NCI-H524 (cell line): ENCODE measurements around the gene SFSWAP.
"Not testable (repeated sequence)": the region's sequence is repeated elsewhere in the genome, so short reads cannot be mapped to it uniquely, and the experiment has no call there.

Experiments
- DNase-seq, 2 experiments: peaks; one replicate each; lab custom pipeline; 2025; lab: John Stamatoyannopoulos, UW

SFSWAP gene

DNA sequence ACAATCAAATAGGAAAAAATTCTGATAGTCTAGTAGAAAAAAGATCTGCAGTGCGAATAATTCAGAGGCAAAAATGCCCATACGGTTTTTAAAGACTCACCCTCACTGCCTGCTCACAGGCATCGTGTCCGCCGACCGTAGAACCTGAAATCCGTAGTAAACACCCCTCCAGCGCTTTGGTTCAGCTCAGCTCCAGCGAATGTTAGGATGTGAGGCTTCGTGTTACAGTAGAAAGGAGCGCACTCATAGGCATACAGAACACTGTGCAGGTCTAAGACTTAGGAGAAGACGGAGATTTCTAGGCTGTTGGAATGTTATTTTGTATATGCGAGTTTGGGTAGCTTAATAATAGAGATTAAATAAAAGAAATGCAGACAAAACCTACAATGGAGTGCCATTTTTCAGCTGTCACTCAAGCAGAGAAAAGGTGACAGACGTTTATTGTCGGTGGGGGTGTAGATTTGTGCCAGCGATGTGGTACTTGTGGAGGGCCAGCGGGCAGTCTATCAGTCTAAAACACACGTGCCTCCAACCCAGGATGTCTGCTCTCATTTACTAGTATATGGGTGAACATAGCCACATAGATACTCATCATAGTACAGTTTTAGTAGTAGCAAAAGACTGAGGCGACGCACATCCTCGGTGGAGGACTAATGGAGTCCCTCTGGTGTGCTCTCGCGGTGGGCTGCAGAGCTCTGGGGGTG lies 25.7 kb downstream of the SFSWAP start:
- no peak for DNase-seq

- no peak for DNase-seq
These were observed 26.4 kb downstream of the SFSWAP start for GRCh38 chr12:131737150-131737827.

- no peak for DNase-seq
These were observed 27.3 kb downstream of the SFSWAP start for GRCh38 chr12:131738196-131738595.

GRCh38 chr12:131740626-131741025 lies 29.7 kb downstream of the SFSWAP start:
- DNase-seq = no peak

- not testable (repeated sequence) for DNase-seq
These were observed 31.9 kb downstream of the SFSWAP start for GRCh38 chr12:131742761-131743160.

DNA sequence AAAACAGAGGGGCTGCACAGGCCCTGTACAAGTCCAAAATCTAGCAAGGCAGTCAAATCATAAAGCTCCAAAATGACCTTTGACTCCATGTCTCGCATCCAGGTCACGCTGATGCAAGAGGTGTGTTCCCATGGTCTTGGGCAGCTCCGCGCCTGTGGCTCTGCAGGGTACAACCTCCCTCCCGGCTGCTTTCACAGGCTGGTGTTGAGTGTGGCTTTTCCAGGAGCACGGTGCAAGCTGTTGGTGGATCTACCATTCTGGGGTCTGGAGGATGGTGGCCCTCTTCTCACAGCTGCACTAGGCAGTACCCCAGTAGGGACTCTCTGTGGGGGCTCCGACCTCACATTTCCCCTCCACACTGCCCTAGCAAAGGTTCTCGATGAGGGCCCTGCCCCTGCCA lies 32.5 kb downstream of the SFSWAP start:
- DNase-seq = not testable (repeated sequence)

- not testable (repeated sequence) for DNase-seq
These were observed 33.0 kb downstream of the SFSWAP start for GRCh38 chr12:131743880-131744279.

GRCh38 chr12:131744675-131745074 lies 33.8 kb downstream of the SFSWAP start:
- DNase-seq = not testable (repeated sequence)

DNA sequence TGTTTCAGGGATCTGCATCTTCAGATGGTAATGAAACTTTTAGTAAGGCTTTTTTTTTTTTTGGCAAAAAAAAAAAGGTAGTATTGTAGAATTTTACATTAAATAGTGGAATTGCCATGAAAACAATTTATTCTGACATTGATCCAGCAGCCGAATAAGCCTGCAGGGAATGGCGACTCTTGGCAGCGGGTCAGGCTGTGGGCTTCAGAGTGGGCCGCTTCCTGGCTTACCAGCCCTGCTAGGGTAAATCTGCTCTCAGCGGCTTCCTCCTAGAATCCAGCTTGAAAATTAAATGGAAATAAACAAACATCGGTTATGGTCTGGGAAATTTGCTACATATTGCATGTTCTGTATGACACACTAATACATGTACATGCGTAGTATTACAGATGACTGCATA lies 34.8 kb downstream of the SFSWAP start:
- DNase-seq = no peak

- DNase-seq = no peak
These were observed 36.6 kb downstream of the SFSWAP start for GRCh38 chr12:131747276-131748177.

DNA sequence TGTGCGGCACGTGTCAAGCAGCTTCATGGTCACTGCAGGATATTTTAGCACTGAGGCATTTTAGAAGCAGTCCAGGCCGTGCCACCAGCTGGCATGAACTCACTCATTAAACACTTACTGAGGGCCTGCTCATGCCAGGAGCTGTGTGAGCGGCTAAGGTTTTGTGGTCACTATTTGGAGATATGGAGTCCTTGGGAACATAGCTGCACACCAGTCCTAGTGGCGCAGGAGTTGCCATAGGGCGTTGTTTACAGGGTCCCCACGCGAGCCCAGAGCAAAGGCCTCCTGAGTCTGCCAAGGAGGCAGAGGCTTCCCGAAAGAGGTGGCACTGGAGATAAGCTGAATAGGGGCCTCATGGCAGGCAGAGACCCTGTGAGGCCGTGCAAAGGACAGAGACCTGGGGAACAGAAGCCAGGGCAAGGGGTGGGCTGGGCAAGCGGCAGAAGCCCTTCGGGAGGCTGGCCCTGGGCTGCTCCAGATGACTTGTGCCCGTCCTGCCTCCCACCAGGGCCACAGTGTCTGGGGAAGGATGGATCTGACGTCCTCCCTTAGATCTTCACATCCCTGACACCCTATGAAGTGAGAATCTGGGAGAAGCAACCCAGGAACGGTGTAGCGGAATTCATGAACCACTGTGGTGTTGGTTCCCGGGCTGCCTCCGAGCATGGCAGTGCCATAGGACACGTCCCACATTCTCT lies 38.9 kb downstream of the SFSWAP start:
- DNase-seq = no peak

DNA sequence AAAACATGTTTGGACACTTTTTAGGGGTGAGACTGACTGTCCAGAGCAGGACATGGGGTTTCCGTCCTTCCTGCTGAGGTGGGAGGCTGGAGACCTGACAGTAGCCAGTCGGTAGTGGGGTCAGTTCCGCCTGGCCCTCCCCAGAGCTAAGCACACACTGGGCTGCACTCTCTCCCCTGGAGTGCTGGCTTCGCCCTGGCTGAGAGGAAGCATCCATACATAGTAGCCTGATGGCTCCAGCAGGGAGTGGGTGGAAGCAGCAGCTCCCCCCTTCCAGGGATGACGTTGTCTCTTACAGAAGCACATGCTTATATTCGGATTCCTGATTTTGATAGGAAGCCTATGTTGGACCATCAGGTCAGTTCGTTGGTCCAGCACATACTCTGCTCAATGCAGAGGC lies 40.4 kb downstream of the SFSWAP start:
- no peak for DNase-seq

- no peak for DNase-seq
These were observed 41.6 kb downstream of the SFSWAP start for GRCh38 chr12:131752451-131752850.

- no peak for DNase-seq
These were observed 42.1 kb downstream of the SFSWAP start for GRCh38 chr12:131753005-131753404.

DNA sequence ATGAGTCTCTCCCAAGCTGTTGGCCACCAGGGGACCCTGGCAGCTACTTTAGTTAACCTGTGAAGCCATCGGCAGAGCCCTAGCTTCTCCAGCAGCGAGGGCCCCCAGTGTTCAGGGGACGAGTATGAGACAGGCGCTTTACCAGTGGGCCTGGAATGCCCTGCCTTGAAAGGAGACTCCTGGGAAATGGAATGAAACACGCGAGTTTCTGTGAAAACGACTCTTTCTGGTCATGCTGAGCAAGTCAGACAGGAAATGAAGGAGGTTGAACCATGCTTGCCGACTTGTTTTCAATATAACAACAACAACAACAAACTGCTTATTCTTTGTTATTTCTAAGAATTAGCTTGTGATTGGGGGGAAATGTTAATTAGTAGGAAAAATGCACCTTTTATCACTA lies 42.9 kb downstream of the SFSWAP start:
- no peak for DNase-seq

GRCh38 chr12:131754184-131754583 lies 43.3 kb downstream of the SFSWAP start:
- DNase-seq = no peak

GRCh38 chr12:131755305-131756113 lies 44.6 kb downstream of the SFSWAP start:
- peak in 1 of 2 experiments; percentile 39 for DNase-seq

DNA sequence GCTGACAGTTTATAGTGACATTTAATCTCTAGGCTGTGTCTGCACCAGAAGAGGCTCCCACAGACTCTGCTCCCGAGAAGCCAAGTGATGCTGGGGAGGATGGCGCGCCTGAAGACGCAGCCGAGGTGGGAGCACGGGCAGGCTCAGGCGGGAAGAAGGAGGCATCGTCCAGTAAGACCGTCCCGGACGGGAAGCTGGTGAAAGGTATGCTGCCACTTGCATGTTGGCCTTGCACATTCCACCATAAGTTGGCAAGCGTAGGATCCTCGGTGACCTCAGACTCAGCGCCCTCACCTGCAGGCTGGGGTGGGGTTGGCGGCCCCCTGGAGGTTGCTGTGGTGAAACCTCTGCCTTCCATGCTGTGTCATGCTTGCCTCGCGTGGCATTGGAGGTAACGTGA lies 45.6 kb downstream of the SFSWAP start:
- DNase-seq = no peak

- DNase-seq = no peak
These were observed 46.2 kb downstream of the SFSWAP start for GRCh38 chr12:131757111-131757510.

GRCh38 chr12:131758016-131758739 lies 47.3 kb downstream of the SFSWAP start:
- DNase-seq = no peak
